AG04450 (cell line): ENCODE data around the gene UBXN4. TPM values are rescaled to one million over a fixed set of nuclear protein-coding genes. Genes with fewer than 3 reads are reported as not detected.

Source experiments
- CTCF ChIA-PET: fragments of 300-600, 350-600 bp; formaldehyde crosslinking; extraction: SDS; loops from one replicate; lab custom pipeline; 2022; ENCODE audit warnings: antibody characterized with exemption, inconsistent platforms; lab: Charles Lee
- POLR2A ChIA-PET: fragments of 350-600 bp; formaldehyde crosslinking; extraction: SDS; loops from one replicate; lab custom pipeline; 2021; ENCODE audit warnings: antibody characterized with exemption, inconsistent platforms; lab: Yijun Ruan, JAX
- DNase-seq: peaks from one replicate; pipeline ENCODE4 v3.0.0-alpha.2; 2011; ENCODE audit warnings: low read depth, low spot score
- H3K27ac ChIP-seq: one replicate; pipeline ENCODE4 v1.5.1; 2012; ENCODE audit warnings: low read depth, low read length, control low read depth
- H3K27me3 ChIP-seq: one replicate; pipeline ENCODE4 v1.6.0; 2012; ENCODE audit warnings: low read length; ENCODE audit not compliant: control insufficient read depth, insufficient read depth
- H3K4me3 ChIP-seq: 2 replicates; pipeline ENCODE4 v1.5.1; 2011; ENCODE audit warnings: mild to moderate bottlenecking, low read depth, low read length, control low read depth
- H3K9me3 ChIP-seq: 2 replicates; pipeline ENCODE4 v1.5.1; 2012; ENCODE audit warnings: low read length; ENCODE audit not compliant: control insufficient read depth, insufficient read depth
- CTCF ChIP-seq: IDR thresholded peaks from 2 replicates; pipeline ENCODE4 v1.5.1; 2011; ENCODE audit warnings: low read depth, low read length, control low read depth, inconsistent platforms
- polyA minus RNA-seq: library from RNA; depleted of rRNA, polyadenylated mRNA; stranded (reverse); fragments of >200 nt; gene quantifications from 2 replicates; pipeline ENCODE4 v1.2.3, GENCODE V29; 2011; rRNA and poly(A)+ RNA removed
- polyA plus RNA-seq: library from polyadenylated mRNA; depleted of rRNA; stranded (reverse); fragments of >200 nt; gene quantifications from 2 replicates; pipeline ENCODE4 v1.2.3, GENCODE V29; 2011; rRNA removed

Gene UBXN4
- polyA plus RNA-seq = 92.0 and 141 TPM in 2 replicates
- 45.4 and 76.6 TPM in 2 replicates for polyA minus RNA-seq

- DNase-seq = peak; percentile 98
- ChIA-PET POLR2A (no interaction called here), CTCF (interaction anchor here (1.6 kb wide), 1 partner anchor 18 kb away, joined by 4 read pairs; no protein-coding TSS in a partner anchor)
- H3K9me3 ChIP-seq = no peaks in the 10 kb centered on the region; the same call in 1 of the 2 replicates
- peak within 1 kb of the TSS; percentile 97 for H3K27ac ChIP-seq
- TF ChIP-seq CTCF = peak; percentile 63
- peak within 1 kb of the TSS; percentile 88 for H3K4me3 ChIP-seq
- H3K27me3 ChIP-seq = no peaks in the 10 kb centered on the region
These were observed at the start of gene UBXN4 for GRCh38 chr2:135741395-135742324. Gene UBXN4 (plus strand): TSS chr2:135741855. CDS start chr2:135741930, 75 bp downstream.

GRCh38 chr2:135694711-135695110 lies 46.9 kb upstream of the UBXN4 start:
- no peak overlapping the region for H3K27ac ChIP-seq
- no peak for DNase-seq
- POLR2A ChIA-PET = no interaction called here
- CTCF ChIA-PET = no interaction called here
- no peak for TF ChIP-seq CTCF
- no peaks in the 10 kb centered on the region for H3K9me3 ChIP-seq
- no peaks in the 10 kb centered on the region for H3K27me3 ChIP-seq
- no peak overlapping the region for H3K4me3 ChIP-seq

- ChIA-PET CTCF (interaction anchor here (1.6 kb wide), 1 partner anchor 695 kb away, joined by 7 read pairs; no protein-coding TSS in a partner anchor), POLR2A (no interaction called here)
- Histone ChIP-seq H3K27ac (no peak overlapping the region), H3K27me3 (no peaks in the 10 kb centered on the region), H3K9me3 (no peaks in the 10 kb centered on the region), H3K4me3 (no peak overlapping the region)
- DNase-seq = no peak
- TF ChIP-seq CTCF = no peak
These were observed 42.8 kb upstream of the UBXN4 start for GRCh38 chr2:135698838-135699237.

- TF ChIP-seq CTCF = no peak
- POLR2A ChIA-PET = interaction anchor here (1.0 to 1.1 kb wide), 2 partner anchors 19 to 170 kb away, joined by 3 read pairs; partner anchors contain the start of genes R3HDM1 and ZRANB3
- Histone ChIP-seq H3K9me3 (no peaks in the 10 kb centered on the region), H3K27me3 (no peaks in the 10 kb centered on the region), H3K4me3 (no peak overlapping the region), H3K27ac (no peak overlapping the region)
- CTCF ChIA-PET = interaction anchor here (0.5 to 1.0 kb wide), 3 partner anchors 9 to 712 kb away, joined by 3 to 4 read pairs (median 4); no protein-coding TSS in a partner anchor
- DNase-seq = no peak
These were observed 40.2 kb upstream of the UBXN4 start for GRCh38 chr2:135701442-135701841.
